ENCODE data around the gene IKZF5. TPM values are rescaled to one million over a fixed set of nuclear protein-coding genes. Genes with fewer than 3 reads are reported as not detected.

The IKZF5 gene
- total and polyA plus RNA-seq, 9 of the 15 experiments (the other 6 are each of a cell fraction or from before 2014, with no cell fraction given) = 3.8 to 19.6 (median 12.4) TPM

- TF ChIP-seq CTCF (IDR thresholded peaks at IDR 0.05 in 2 of 3, conservative IDR thresholded peaks at IDR 0.05 in 1 of 3; ENCODE audit: insufficient read depth in 2 of 3, low read depth in 1 of 3, low read length in 3 of 3) = peak; percentile 64 to 75 (median 73); a peak in 5 of 6 replicates
- no peak for TF ChIP-seq TRIM25 (IDR thresholded peaks at IDR 0.05; ENCODE audit: borderline replicate concordance)
- no peak for TF ChIP-seq ZNF644 (tag; IDR thresholded peaks at IDR 0.05; ENCODE audit: low read depth)
- TF ChIP-seq SMARCE1 (IDR thresholded peaks at IDR 0.05) = no peak
- peak; percentile 94 to 95 for TF ChIP-seq NRF1 (conservative IDR thresholded peaks at IDR 0.05 in 1 of 2, IDR thresholded peaks at IDR 0.05 in 1 of 2)
- TF ChIP-seq TRIM28 (IDR thresholded peaks at IDR 0.05) = no peak
- peak; percentile 66; the same call in 1 of the 2 replicates for TF ChIP-seq TOE1 (IDR thresholded peaks at IDR 0.05; ENCODE audit: borderline replicate concordance)
- no peak for TF ChIP-seq TOE1 (CRISPR knock-in tag; IDR thresholded peaks at IDR 0.05; ENCODE audit: borderline replicate concordance, low read depth)
- TF ChIP-seq HDAC3 (IDR thresholded peaks at IDR 0.05; ENCODE audit: borderline replicate concordance, partially characterized antibody) = no peak
- TF ChIP-seq JUN (IDR thresholded peaks at IDR 0.05; ENCODE audit: borderline replicate concordance, low read depth, low read length) = peak; percentile 86
- TF ChIP-seq JUN (CRISPR knock-in tag; IDR thresholded peaks at IDR 0.05; ENCODE audit: borderline replicate concordance) = no peak
- no peak for TF ChIP-seq DMBX1 (CRISPR knock-in tag; IDR thresholded peaks at IDR 0.05; ENCODE audit: borderline replicate concordance)
- TF ChIP-seq GMEB1 (CRISPR knock-in tag; IDR thresholded peaks at IDR 0.05) = peak; percentile 86
- TF ChIP-seq MYC (IDR thresholded peaks at IDR 0.05; ENCODE audit: low read depth, low read length) = peak; percentile 70
- TF ChIP-seq MYC (CRISPR knock-in tag; IDR thresholded peaks at IDR 0.05; ENCODE audit: borderline replicate concordance, low read depth) = no peak
- peak; percentile 72 for TF ChIP-seq ETS1 (conservative IDR thresholded peaks at IDR 0.05; ENCODE audit: control insufficient read depth, low read depth, low read length)
- TF ChIP-seq SRF (CRISPR knock-in tag; IDR thresholded peaks at IDR 0.05) = 0 out of 4 replicates have a peak, but pooled peaks of 1 of the 2 experiments have one; percentile 31
- peak; percentile 92 for TF ChIP-seq EP400 (IDR thresholded peaks at IDR 0.05)
- peak; percentile 69 for TF ChIP-seq FIP1L1 (IDR thresholded peaks at IDR 0.05; ENCODE audit: low read depth, low read length, poor library complexity, severe bottlenecking)
- peak; percentile 98 for TF ChIP-seq CREM (IDR thresholded peaks at IDR 0.05; ENCODE audit: low read depth)
Measured at GRCh38 chr10:122980209-122981065, 28.2 kb downstream of the IKZF5 start, which contains the start of gene PSTK (continued).

All from K562 (cell line).